HEK293 (cell line): ENCODE data around the gene BDKRB1.

Experiments used
- CTCF ChIA-PET: fragments of 350-600 bp; formaldehyde crosslinking; extraction: SDS; loops from one replicate; lab custom pipeline; 2021; ENCODE audit warnings: antibody characterized with exemption; lab: Yijun Ruan, JAX
- POLR2A ChIA-PET: fragments of 300-600 bp; formaldehyde crosslinking; extraction: SDS; loops from one replicate; lab custom pipeline; 2020; ENCODE audit warnings: antibody characterized with exemption, inconsistent platforms; lab: Yijun Ruan, JAX
- H3K27ac ChIP-seq: fragments of 200-500 bp; sonication (Bioruptor generic); 2 replicates; pipeline ENCODE4 v1.5.1; 2014; ENCODE audit warnings: low read depth, low read length, control low read depth, inconsistent platforms; ENCODE audit errors: extremely low read depth
- H3K36me3 ChIP-seq, 2 experiments: fragments of 200-500 bp in 1 of 2; sonication (Bioruptor generic) in 1 of 2; 1 replicate in 1 of 2; 2 replicates in 1 of 2; pipeline ENCODE4 v1.5.1; 2014 to 2017; ENCODE audit warnings: inconsistent platforms in 2 of 2, low read length in 2 of 2; ENCODE audit not compliant: control insufficient read depth in 2 of 2, insufficient read depth in 1 of 2
- H3K4me1 ChIP-seq: fragments of 200-500 bp; sonication (Bioruptor generic); 2 replicates; pipeline ENCODE4 v1.5.1; 2014; ENCODE audit warnings: mild to moderate bottlenecking, low read length, inconsistent platforms; ENCODE audit not compliant: control insufficient read depth, insufficient read depth
- H3K4me3 ChIP-seq: 2 replicates; pipeline ENCODE4 v1.5.1; 2011; ENCODE audit warnings: low read depth, mild to moderate bottlenecking, control low read depth, low read length, moderate library complexity
- H3K9me3 ChIP-seq: fragments of 200-500 bp; sonication (Bioruptor generic); 2 replicates; pipeline ENCODE4 v1.5.1; 2014; ENCODE audit warnings: low read depth, low read length, inconsistent platforms; ENCODE audit not compliant: control insufficient read depth, insufficient read depth
- HIC1 ChIP-seq: fragments of 450-650 bp; formaldehyde crosslinking; IDR thresholded peaks from 2 replicates; pipeline ENCODE4 v1.5.1; 2016; ENCODE audit warnings: missing biosample characterization, missing genetic modification characterization
- RBAK ChIP-seq: fragments of 450-650 bp; formaldehyde crosslinking; IDR thresholded peaks from 2 replicates; pipeline ENCODE4 v1.5.1; 2016; ENCODE audit warnings: missing biosample characterization, missing genetic modification characterization
- SP3 ChIP-seq: fragments of 450-650 bp; formaldehyde crosslinking; IDR thresholded peaks from 2 replicates; pipeline ENCODE4 v1.5.1; 2016; ENCODE audit warnings: missing biosample characterization, missing genetic modification characterization
- ZFHX2 ChIP-seq: fragments of 450-650 bp; formaldehyde crosslinking; conservative IDR thresholded peaks from 2 replicates; pipeline ENCODE4 v1.5.1; 2016; ENCODE audit warnings: missing biosample characterization, missing genetic modification characterization
- ZNF175 ChIP-seq: fragments of 450-650 bp; formaldehyde crosslinking; IDR thresholded peaks from 2 replicates; pipeline ENCODE4 v1.5.1; 2016; ENCODE audit warnings: missing biosample characterization, missing genetic modification characterization
- ZNF214 ChIP-seq: fragments of 450-650 bp; formaldehyde crosslinking; IDR thresholded peaks from 2 replicates; pipeline ENCODE4 v1.5.1; 2017; ENCODE audit warnings: missing biosample characterization, mild to moderate bottlenecking, missing genetic modification characterization, borderline replicate concordance
- ZNF248 ChIP-seq: fragments of 450-650 bp; formaldehyde crosslinking; IDR thresholded peaks from 2 replicates; pipeline ENCODE4 v1.5.1; 2017; ENCODE audit warnings: missing biosample characterization, missing genetic modification characterization
- ZNF416 ChIP-seq: fragments of 450-650 bp; formaldehyde crosslinking; IDR thresholded peaks from 2 replicates; pipeline ENCODE4 v1.5.1; 2016; ENCODE audit warnings: missing biosample characterization, missing genetic modification characterization
- ZNF426 ChIP-seq: fragments of 450-650 bp; formaldehyde crosslinking; IDR thresholded peaks from 2 replicates; pipeline ENCODE4 v1.5.1; 2017; ENCODE audit warnings: missing biosample characterization, missing genetic modification characterization, mild to moderate bottlenecking, inconsistent platforms, moderate library complexity
- ZNF48 ChIP-seq: fragments of 450-650 bp; formaldehyde crosslinking; IDR thresholded peaks from 2 replicates; pipeline ENCODE4 v1.5.1; 2016; ENCODE audit warnings: missing biosample characterization, missing genetic modification characterization
- ZNF488 ChIP-seq: fragments of 450-650 bp; formaldehyde crosslinking; IDR thresholded peaks from 2 replicates; pipeline ENCODE4 v1.5.1; 2016; ENCODE audit warnings: missing biosample characterization, missing genetic modification characterization
- ZNF664 ChIP-seq: fragments of 450-650 bp; formaldehyde crosslinking; IDR thresholded peaks from 2 replicates; pipeline ENCODE4 v1.5.1; 2016; ENCODE audit warnings: missing biosample characterization, missing genetic modification characterization
- ZNF677 ChIP-seq: fragments of 450-650 bp; IDR thresholded peaks from 2 replicates; pipeline ENCODE4 v1.5.0; 2018; ENCODE audit warnings: missing biosample characterization, mild to moderate bottlenecking, missing genetic modification characterization, moderate library complexity
- ZNF707 ChIP-seq: fragments of 450-650 bp; formaldehyde crosslinking; IDR thresholded peaks from 2 replicates; pipeline ENCODE4 v1.5.1; 2016; ENCODE audit warnings: missing biosample characterization, missing genetic modification characterization
- ZNF843 ChIP-seq: fragments of 450-650 bp; formaldehyde crosslinking; IDR thresholded peaks from 2 replicates; pipeline ENCODE4 v1.5.1; 2016; ENCODE audit warnings: missing biosample characterization, missing genetic modification characterization
- TF ChIP-seq, protein P1 (sequence below): sonication (generic); formaldehyde crosslinking; IDR thresholded peaks from 2 replicates; pipeline ENCODE4 v1.8.1; 2022; ENCODE audit warnings: mild to moderate bottlenecking, moderate library complexity, missing genetic modification reagents
- TF ChIP-seq, protein P2 (sequence below): fragments of 450-650 bp; formaldehyde crosslinking; IDR thresholded peaks from 2 replicates; pipeline ENCODE4 v1.5.1; 2016; ENCODE audit warnings: missing biosample characterization, missing genetic modification characterization

Gene BDKRB1

GRCh38 chr14:96212896-96213295, 43.1 kb upstream of the BDKRB1 start:
- no peaks in the 10 kb centered on the region for H3K4me1 ChIP-seq
- H3K27ac ChIP-seq, result no peak overlapping the region
- H3K36me3 ChIP-seq, result no peaks in the 10 kb centered on the region
- ChIA-PET CTCF (interaction anchor here (0.6 to 1.0 kb wide), 2 partner anchors 59 to 112 kb away, joined by 3 read pairs; no protein-coding TSS in a partner anchor), POLR2A (no interaction called here)
- H3K4me3 ChIP-seq, result no peak overlapping the region
- TF ChIP-seq SP3 (tag by site-specific recombination), result no peak
- TF ChIP-seq ZNF214 (tag by site-specific recombination), result no peak
- no peak for TF ChIP-seq ZNF416 (tag by site-specific recombination)
- no peak for TF ChIP-seq ZNF175
- no peak for TF ChIP-seq ZFHX2 (tag by site-specific recombination)
- TF ChIP-seq RBAK (tag by site-specific recombination), result no peak
- TF ChIP-seq, protein P1, sequence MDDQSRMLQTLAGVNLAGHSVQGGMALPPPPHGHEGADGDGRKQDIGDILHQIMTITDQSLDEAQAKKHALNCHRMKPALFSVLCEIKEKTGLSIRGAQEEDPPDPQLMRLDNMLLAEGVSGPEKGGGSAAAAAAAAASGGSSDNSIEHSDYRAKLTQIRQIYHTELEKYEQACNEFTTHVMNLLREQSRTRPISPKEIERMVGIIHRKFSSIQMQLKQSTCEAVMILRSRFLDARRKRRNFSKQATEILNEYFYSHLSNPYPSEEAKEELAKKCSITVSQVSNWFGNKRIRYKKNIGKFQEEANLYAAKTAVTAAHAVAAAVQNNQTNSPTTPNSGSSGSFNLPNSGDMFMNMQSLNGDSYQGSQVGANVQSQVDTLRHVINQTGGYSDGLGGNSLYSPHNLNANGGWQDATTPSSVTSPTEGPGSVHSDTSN (CRISPR knock-in tag), result no peak
- TF ChIP-seq ZNF677 (tag by site-specific recombination), result no peak
- TF ChIP-seq ZNF48 (tag by site-specific recombination), result no peak
- no peak for TF ChIP-seq ZNF843 (tag by site-specific recombination)
- TF ChIP-seq, protein P2, sequence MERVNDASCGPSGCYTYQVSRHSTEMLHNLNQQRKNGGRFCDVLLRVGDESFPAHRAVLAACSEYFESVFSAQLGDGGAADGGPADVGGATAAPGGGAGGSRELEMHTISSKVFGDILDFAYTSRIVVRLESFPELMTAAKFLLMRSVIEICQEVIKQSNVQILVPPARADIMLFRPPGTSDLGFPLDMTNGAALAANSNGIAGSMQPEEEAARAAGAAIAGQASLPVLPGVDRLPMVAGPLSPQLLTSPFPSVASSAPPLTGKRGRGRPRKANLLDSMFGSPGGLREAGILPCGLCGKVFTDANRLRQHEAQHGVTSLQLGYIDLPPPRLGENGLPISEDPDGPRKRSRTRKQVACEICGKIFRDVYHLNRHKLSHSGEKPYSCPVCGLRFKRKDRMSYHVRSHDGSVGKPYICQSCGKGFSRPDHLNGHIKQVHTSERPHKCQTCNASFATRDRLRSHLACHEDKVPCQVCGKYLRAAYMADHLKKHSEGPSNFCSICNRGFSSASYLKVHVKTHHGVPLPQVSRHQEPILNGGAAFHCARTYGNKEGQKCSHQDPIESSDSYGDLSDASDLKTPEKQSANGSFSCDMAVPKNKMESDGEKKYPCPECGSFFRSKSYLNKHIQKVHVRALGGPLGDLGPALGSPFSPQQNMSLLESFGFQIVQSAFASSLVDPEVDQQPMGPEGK, result no peak
- TF ChIP-seq ZNF248 (tag by site-specific recombination), result no peak
- no peak for TF ChIP-seq ZNF664 (tag by site-specific recombination)
- TF ChIP-seq ZNF488 (tag by site-specific recombination), result no peak
- H3K9me3 ChIP-seq, result no peaks in the 10 kb centered on the region

DNA sequence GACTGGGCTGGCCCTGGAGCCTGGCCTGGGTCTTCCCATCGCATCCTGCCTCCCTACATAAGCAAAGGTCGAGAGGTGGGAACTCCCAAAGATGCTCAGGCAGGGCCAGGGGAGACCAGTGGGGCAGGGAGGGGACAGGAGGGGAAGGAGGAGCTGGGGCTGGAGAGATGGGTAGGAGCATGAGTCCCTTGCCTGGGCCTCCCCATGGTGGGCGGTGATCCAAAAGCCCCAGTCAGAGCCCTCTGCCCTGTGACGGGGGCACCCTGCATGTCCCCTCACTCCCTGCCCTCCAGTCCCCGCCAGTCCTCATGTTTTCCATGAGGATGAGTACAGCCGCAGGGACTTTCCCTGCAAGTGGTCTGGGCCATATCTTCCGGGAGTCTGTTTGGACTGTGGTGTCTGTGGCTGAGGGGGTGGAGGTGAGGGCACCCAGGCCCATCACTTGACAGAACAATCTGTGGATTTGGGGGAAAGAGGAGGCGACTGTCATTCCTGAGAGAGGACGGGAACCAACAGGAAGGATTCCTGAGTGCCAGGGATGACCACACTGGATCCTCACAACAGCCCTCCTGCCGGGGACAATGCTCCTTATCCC, 42.0 kb upstream of the BDKRB1 start:
- TF ChIP-seq HIC1 (tag by site-specific recombination) (no peak), ZNF707 (tag by site-specific recombination) (no peak), ZNF426 (no peak)
- Histone ChIP-seq H3K9me3 (no peaks in the 10 kb centered on the region), H3K36me3 (no peaks in the 10 kb centered on the region), H3K4me3 (no peak overlapping the region), H3K27ac (no peak overlapping the region), H3K4me1 (no peaks in the 10 kb centered on the region)
- ChIA-PET POLR2A (no interaction called here), CTCF (interaction anchor here (1.0 kb wide), 1 partner anchor 113 kb away, joined by 3 read pairs; no protein-coding TSS in a partner anchor)
